NCI-H748 (cell line): ENCODE data around the gene MAT1A.
"Not testable (repeated sequence)": the region's sequence is repeated elsewhere in the genome, so short reads cannot be mapped to it uniquely, and the experiment has no call there.

Experiments
- DNase-seq: peaks from one replicate; lab custom pipeline; 2025; ENCODE audit not compliant: unreplicated experiment; lab: John Stamatoyannopoulos, UW

Gene MAT1A

DNA sequence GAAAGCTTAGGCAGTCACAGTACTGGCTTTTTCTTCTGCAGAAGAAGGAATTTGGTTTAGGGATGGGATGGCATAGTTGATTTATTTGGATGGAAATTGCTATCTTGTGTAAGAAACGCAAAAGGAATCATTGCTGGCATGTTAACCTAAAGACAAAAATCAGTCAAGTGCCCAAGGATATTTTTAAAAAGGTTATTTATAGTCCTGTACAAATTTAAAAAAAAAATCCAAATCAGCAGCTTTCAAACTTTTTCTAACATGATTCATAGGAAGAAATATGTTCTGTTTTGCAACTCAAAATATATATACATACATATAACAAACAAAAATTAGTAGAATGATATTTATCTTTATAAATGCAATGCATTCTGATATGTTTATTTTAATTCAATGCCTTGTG, 55.6 kb downstream of the MAT1A start:
- DNase-seq, result not testable (repeated sequence)

DNA sequence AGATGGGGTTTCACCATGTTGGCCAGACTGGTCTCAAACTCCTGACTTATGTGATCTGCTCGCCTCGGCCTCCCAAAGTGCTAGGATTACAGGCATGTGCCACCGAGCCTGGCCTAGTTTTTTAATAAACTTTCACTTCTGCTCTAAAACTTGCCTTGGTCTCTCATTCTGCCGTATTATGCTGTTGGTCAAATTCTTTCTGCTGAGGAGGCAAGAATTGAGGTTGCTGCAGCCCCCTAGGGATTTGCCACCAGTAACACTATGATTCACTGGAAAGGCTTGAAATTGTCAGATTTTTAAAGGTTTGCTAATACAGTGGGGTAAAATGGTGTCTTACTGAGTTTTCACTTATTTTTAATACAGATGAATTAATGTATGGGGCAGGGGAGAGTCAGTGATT, 62.7 kb downstream of the MAT1A start:
- DNase-seq, result not testable (repeated sequence)

DNA sequence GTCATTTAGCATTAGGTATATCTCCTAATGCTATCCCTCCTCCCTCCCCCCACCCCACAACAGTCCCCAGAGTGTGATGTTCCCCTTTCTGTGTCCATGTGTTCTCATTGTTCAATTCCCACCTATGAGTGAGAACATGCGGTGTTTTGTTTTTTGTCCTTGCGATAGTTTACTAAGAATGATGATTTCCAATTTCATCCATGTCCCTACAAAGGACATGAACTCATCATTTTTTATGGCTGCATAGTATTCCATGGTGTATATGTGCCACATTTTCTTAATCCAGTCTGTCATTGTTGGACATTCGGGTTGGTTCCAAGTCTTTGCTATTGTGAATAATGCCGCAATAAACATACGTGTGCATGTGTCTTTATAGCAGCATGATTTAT, 66.4 kb downstream of the MAT1A start:
- not testable (repeated sequence) for DNase-seq
